Kidney (tissue), 14 donors: ENCODE measurements around the gene LRRC63. TPM values are rescaled to one million over a fixed set of nuclear protein-coding genes. Genes with fewer than 3 reads are reported as not detected.

ENCODE experiments used
- DNase-seq, 5 donors: peaks; one replicate each; pipeline ENCODE4 v3.0.0-alpha.2; 2013 to 2020
- FAIRE-seq: peaks from 2 replicates; lab custom pipeline; 2012; peaks lifted over from hg19 to GRCh38; lab: Jason Lieb, UNC
- H3K27ac ChIP-seq, 2 donors: one replicate each; pipeline ENCODE4 v1.7.0; 2013; ENCODE audit warnings: low read depth in 2 of 2, low read length in 2 of 2, inconsistent platforms in 1 of 2
- H3K27me3 ChIP-seq: one replicate; pipeline ENCODE4 v1.7.1; 2013; ENCODE audit warnings: low read length, inconsistent platforms; ENCODE audit not compliant: control insufficient read depth, insufficient read depth
- H3K36me3 ChIP-seq, 3 donors: one replicate each; pipeline versions ENCODE4 v1.7.0 to v1.7.1; 2013; ENCODE audit warnings: low read length in 3 of 3, control low read depth in 1 of 3, inconsistent platforms in 1 of 3; ENCODE audit not compliant: insufficient read depth in 3 of 3, control insufficient read depth in 2 of 3
- H3K4me1 ChIP-seq, 3 donors: one replicate each; pipeline versions ENCODE4 v1.7.0 to v1.7.1; 2013; ENCODE audit warnings: low read length in 3 of 3, inconsistent platforms in 1 of 3, low read depth in 1 of 3; ENCODE audit not compliant: control insufficient read depth in 2 of 3, insufficient read depth in 2 of 3
- H3K4me3 ChIP-seq, 3 donors: one replicate each; pipeline versions ENCODE4 v1.7.0 to v1.8.1; 2013; ENCODE audit warnings: low read length in 3 of 3, control low read depth in 1 of 3, inconsistent platforms in 1 of 3
- H3K9ac ChIP-seq, 3 donors: one replicate each; pipeline versions ENCODE4 v1.7.0 to v1.7.1; 2013; ENCODE audit warnings: low read length in 3 of 3, control low read depth in 1 of 3, inconsistent platforms in 1 of 3
- H3K9me3 ChIP-seq, 3 donors: one replicate each; pipeline versions ENCODE4 v1.7.0 to v1.7.1; 2013; ENCODE audit warnings: low read length in 3 of 3, control low read depth in 1 of 3, inconsistent platforms in 1 of 3; ENCODE audit not compliant: control insufficient read depth in 2 of 3, insufficient read depth in 1 of 3
- intact Hi-C: fragments of 100-400 bp; cut with DNase I; formaldehyde crosslinking; loops from one replicate; pipeline ENCODE4 v1.11.1; 2022
- polyA plus RNA-seq: library from polyadenylated mRNA; stranded (reverse); fragments of 350-450 nt; fragmentation: Illumina TruSeq; extraction: RNeasy Lipid Tissue Mini Kit (QIAGEN cat#74804); gene quantifications from one replicate; pipeline ENCODE4 v1.2.3, GENCODE V29; 2014; ENCODE audit warnings: low read depth, low replicate concordance; ENCODE audit not compliant: insufficient read depth
- total RNA-seq: library from RNA; stranded (reverse); fragmentation: NEBNext Ultra II Directional; extraction: Animal tissue kit (Norgen Biotek cat#: 25700); gene quantifications from one replicate; pipeline ENCODE4 v1.2.1, GENCODE V29; 2021
- TF ChIP-seq, protein P1 (sequence below): IDR thresholded peaks from 3 replicates; pipeline ENCODE4 v1.5.1; 2012; ENCODE audit warnings: mild to moderate bottlenecking, moderate library complexity, borderline replicate concordance; ENCODE audit not compliant: insufficient read depth; ENCODE audit errors: extremely low read depth
- donor health status: control.
- donor health status: control.
- donor health status: control.
- donor health status: control.
- donor health status: control.
- donor health status: DM: yes; HTN: yes; CAD: no.
- donor health status: Normal renal cell carcinoma (clear cell type).

The LRRC63 gene
- total and polyA plus RNA-seq, 2 donors from 2014 or later: 0.17 to 0.31 TPM

DNA sequence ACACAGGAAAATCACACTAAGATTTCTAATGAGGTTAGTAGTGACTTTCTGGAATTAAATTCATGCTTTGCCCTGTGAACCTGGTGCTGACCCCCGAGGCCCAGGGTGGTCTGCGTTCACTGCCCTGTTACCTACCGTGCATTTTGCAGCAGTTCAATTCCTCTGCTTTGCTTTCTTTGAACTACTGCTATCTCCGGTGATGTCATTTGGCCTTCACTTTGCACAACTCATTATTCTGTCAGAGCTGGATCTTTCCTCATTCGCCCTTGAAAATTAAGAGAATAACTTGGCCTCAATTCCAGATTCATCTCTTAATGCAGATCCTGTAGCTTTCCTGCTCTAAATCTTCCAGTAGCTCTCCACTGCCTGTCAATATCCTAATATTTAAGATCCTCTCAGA lies 8.8 kb upstream of the LRRC63 start:
- FAIRE-seq (no peak), DNase-seq (no peak)
- H3K4me3 ChIP-seq: no peak overlapping the region
- H3K9ac ChIP-seq: no peak overlapping the region
- no peaks in the 10 kb centered on the region for H3K9me3 ChIP-seq
- H3K27me3 ChIP-seq: no peaks in the 10 kb centered on the region
- no peaks in the 10 kb centered on the region for H3K36me3 ChIP-seq
- H3K27ac ChIP-seq: no peak overlapping the region
- TF ChIP-seq, protein P1, sequence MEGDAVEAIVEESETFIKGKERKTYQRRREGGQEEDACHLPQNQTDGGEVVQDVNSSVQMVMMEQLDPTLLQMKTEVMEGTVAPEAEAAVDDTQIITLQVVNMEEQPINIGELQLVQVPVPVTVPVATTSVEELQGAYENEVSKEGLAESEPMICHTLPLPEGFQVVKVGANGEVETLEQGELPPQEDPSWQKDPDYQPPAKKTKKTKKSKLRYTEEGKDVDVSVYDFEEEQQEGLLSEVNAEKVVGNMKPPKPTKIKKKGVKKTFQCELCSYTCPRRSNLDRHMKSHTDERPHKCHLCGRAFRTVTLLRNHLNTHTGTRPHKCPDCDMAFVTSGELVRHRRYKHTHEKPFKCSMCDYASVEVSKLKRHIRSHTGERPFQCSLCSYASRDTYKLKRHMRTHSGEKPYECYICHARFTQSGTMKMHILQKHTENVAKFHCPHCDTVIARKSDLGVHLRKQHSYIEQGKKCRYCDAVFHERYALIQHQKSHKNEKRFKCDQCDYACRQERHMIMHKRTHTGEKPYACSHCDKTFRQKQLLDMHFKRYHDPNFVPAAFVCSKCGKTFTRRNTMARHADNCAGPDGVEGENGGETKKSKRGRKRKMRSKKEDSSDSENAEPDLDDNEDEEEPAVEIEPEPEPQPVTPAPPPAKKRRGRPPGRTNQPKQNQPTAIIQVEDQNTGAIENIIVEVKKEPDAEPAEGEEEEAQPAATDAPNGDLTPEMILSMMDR: no peak
- no peaks in the 10 kb centered on the region for H3K4me1 ChIP-seq
- intact Hi-C loops: no loop called here

DNA sequence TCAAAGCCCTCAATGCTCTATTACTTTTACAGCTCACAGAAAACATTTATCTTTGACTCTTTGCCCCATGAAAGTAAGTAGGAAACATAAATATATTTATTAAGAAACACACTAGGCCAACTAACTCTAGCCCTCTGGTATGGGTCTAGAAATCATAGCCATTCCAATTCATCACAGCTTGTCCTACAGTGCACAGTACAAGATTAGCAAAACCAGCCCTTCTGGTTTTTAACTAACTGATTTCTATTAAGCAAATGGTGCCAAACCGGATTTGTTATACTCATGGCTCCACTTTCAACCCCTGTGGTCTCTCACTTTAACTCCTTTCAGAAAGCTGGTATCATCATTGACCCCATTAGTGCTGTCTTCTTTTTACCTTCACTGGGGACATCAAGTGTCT lies 5.6 kb upstream of the LRRC63 start:
- intact Hi-C loops: no loop called here
- Histone ChIP-seq H3K27me3 (peaks cover under 1% of the 10 kb centered on the region), H3K36me3 (no peaks in the 10 kb centered on the region), H3K4me1 (no peaks in the 10 kb centered on the region), H3K27ac (no peak overlapping the region), H3K9ac (no peak overlapping the region), H3K4me3 (no peak overlapping the region), H3K9me3 (no peaks in the 10 kb centered on the region)
- TF ChIP-seq, protein P1: no peak
- FAIRE-seq (no peak), DNase-seq (peak in 2 of 5 donors; percentile 21 to 34)

DNA sequence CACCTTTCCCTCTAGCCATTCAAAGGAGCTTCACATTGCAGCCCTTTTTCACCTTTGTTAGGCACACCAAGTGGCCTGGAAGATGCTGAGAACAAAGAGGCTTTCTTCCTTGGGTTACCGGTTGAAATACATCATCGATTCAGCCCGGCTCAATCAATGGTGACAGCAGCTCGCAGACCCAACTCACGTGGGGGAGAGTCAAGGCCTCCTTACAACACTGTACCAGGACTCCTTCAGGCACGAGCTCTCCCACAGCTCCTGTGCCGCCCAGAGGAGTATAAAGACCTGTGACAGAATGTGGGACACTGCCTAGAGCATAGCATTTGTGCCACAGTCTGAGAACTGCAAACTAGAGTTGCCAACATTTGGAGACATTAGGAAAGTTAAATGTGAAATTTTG lies 3.9 kb upstream of the LRRC63 start:
- peaks cover 4% of the 10 kb centered on the region for H3K27me3 ChIP-seq
- DNase-seq: no peak
- H3K9ac ChIP-seq: no peak overlapping the region
- peaks cover 0 to 3% (median 0%) of the 10 kb centered on the region in 3 donors for H3K4me1 ChIP-seq
- no peak overlapping the region for H3K27ac ChIP-seq
- no peaks in the 10 kb centered on the region for H3K9me3 ChIP-seq
- intact Hi-C loops: no loop called here
- FAIRE-seq: no peak
- H3K4me3 ChIP-seq: no peak overlapping the region
- TF ChIP-seq, protein P1: no peak
- H3K36me3 ChIP-seq: no peaks in the 10 kb centered on the region
